SH-SY5Y (cell line): ENCODE data around the gene CEP104.

Experiments
- GATA2 ChIP-seq: IDR thresholded peaks from 2 replicates; pipeline ENCODE4 v1.6.1; 2011; ENCODE audit warnings: mild to moderate bottlenecking, low read depth, low read length
- GATA3 ChIP-seq: IDR thresholded peaks from 2 replicates; pipeline ENCODE4 v1.6.1; 2011; ENCODE audit warnings: low read depth, mild to moderate bottlenecking, low read length, moderate library complexity

DNA sequence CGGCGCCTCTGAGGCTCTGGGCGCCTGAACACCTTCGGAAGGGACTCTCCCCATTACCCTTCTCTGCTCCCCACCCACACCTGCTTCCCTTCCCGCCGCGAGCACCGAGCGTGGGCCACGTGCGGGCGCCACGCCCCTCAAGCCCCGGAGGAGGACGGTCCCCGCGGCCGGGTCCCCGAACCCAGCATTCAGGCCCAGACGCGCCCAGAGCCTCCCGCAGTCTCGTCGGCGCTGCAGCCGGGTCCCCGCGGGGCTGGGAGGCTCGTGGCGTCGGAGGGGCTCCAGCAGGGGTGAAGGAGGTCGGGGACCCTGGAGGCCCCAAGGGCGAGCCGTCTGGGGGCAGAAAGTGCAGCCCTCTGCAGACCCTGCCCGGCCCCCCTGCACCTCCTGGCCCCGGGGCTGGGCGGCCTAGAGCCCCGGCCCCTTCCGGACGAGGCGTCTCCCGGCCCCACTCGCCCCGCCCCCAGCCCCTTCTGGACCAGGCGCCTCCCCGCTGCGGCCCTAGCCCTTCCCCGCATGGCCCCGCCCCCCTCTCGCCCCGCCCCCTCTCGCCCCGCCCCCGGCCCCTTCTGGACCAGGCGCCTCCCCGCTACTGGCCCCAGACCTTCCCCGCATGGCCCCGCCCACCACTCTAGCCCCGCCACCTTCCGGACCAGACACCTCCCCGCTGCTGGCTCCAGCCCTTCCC is 84.8 kb downstream of the CEP104 start:
- TF ChIP-seq GATA2: no peak
- no peak for TF ChIP-seq GATA3
